ENCODE measurements around the gene TRIM46.
"Not testable (repeated sequence)": the region's sequence is repeated elsewhere in the genome, so short reads cannot be mapped to it uniquely, and the experiment has no call there.

TRIM46 gene

GRCh38 chr1:155208541-155209311, 35.1 kb downstream of the TRIM46 start, which contains the start of gene MTX1:
TSS of gene MTX1 (plus strand) at chr1:155208695. CDS start at chr1:155208805, 110 bp downstream.
- peak; percentile 78 for DNase-seq

- DNase-seq = no peak
Measured at GRCh38 chr1:155209312-155209721, 35.7 kb downstream of the TRIM46 start.

GRCh38 chr1:155210314-155211104, 36.9 kb downstream of the TRIM46 start:
- peak; percentile 85 for DNase-seq

- DNase-seq = not testable (repeated sequence)
Measured at GRCh38 chr1:155211381-155212050, 37.9 kb downstream of the TRIM46 start.

- DNase-seq = not testable (repeated sequence)
Measured at GRCh38 chr1:155212051-155212440, 38.4 kb downstream of the TRIM46 start.

- DNase-seq = not testable (repeated sequence)
Measured at GRCh38 chr1:155214702-155215101, 41.1 kb downstream of the TRIM46 start.

- DNase-seq = peak; percentile 66
Measured at GRCh38 chr1:155218854-155219591, 45.4 kb downstream of the TRIM46 start.

GRCh38 chr1:155219592-155220031, 46.0 kb downstream of the TRIM46 start:
- peak; percentile 86 for DNase-seq

- DNase-seq = peak; percentile 54
Measured at GRCh38 chr1:155220211-155220965, 46.7 kb downstream of the TRIM46 start.

- peak; percentile 37 for DNase-seq
Measured at GRCh38 chr1:155223047-155223446, 49.4 kb downstream of the TRIM46 start.

- DNase-seq = not testable (repeated sequence)
Measured at GRCh38 chr1:155225404-155225759, 51.7 kb downstream of the TRIM46 start.

GRCh38 chr1:155226188-155226909, 52.7 kb downstream of the TRIM46 start:
- peak; percentile 87 for DNase-seq

- DNase-seq = peak; percentile 59
Measured at GRCh38 chr1:155226910-155227260, 53.2 kb downstream of the TRIM46 start.

GRCh38 chr1:155227261-155228095, 53.8 kb downstream of the TRIM46 start:
- DNase-seq = peak; percentile 99

GRCh38 chr1:155228096-155228427, 54.4 kb downstream of the TRIM46 start:
- no peak for DNase-seq

GRCh38 chr1:155231302-155231701, 57.7 kb downstream of the TRIM46 start:
- not testable (repeated sequence) for DNase-seq

- not testable (repeated sequence) for DNase-seq
Measured at GRCh38 chr1:155232001-155232978, 58.6 kb downstream of the TRIM46 start.

- not testable (repeated sequence) for DNase-seq
Measured at GRCh38 chr1:155233502-155233901, 59.9 kb downstream of the TRIM46 start.

Measured in inflammatory macrophage treated with lipopolysaccharide for 4 hours (primary cell).